Trophoblast cell (in vitro differentiated cells and primary cell): ENCODE results near the gene CX3CR1.

Experiments used
- DNase-seq, 2 donors: peaks; one replicate each; pipeline ENCODE4 v3.0.0-alpha.2; 2016
- H2AFZ ChIP-seq: 2 replicates; pipeline ENCODE4 v1.6.1; 2013; ENCODE audit warnings: low read length, moderate library complexity, mild to moderate bottlenecking; ENCODE audit not compliant: insufficient read depth, poor library complexity
- H2AK5ac ChIP-seq: 2 replicates; pipeline ENCODE4 v1.6.1; 2013; ENCODE audit warnings: mild to moderate bottlenecking, low read length
- H2BK120ac ChIP-seq: 2 replicates; pipeline ENCODE4 v1.6.1; 2013; ENCODE audit warnings: low read length, mild to moderate bottlenecking, moderate library complexity; ENCODE audit not compliant: insufficient read depth, poor library complexity
- H2BK12ac ChIP-seq: 2 replicates; pipeline ENCODE4 v1.6.1; 2013; ENCODE audit warnings: mild to moderate bottlenecking, low read length, moderate library complexity
- H2BK5ac ChIP-seq: 2 replicates; pipeline ENCODE4 v1.6.1; 2013; ENCODE audit warnings: low read length, low read depth, moderate library complexity, mild to moderate bottlenecking; ENCODE audit not compliant: poor library complexity
- H3K14ac ChIP-seq: 2 replicates; pipeline ENCODE4 v1.6.1; 2013; ENCODE audit warnings: mild to moderate bottlenecking, low read length
- H3K18ac ChIP-seq: 2 replicates; pipeline ENCODE4 v1.6.1; 2013; ENCODE audit warnings: mild to moderate bottlenecking, low read length
- H3K23ac ChIP-seq: 2 replicates; pipeline ENCODE4 v1.6.1; 2013; ENCODE audit warnings: low read length
- H3K27ac ChIP-seq: 2 replicates; pipeline ENCODE4 v1.5.1; 2013; ENCODE audit warnings: low read depth, mild to moderate bottlenecking, inconsistent platforms, low read length, moderate library complexity
- H3K27me3 ChIP-seq: 2 replicates; pipeline ENCODE4 v1.6.1; 2013; ENCODE audit warnings: inconsistent platforms, mild to moderate bottlenecking, low read length, moderate library complexity; ENCODE audit not compliant: insufficient read depth
- H3K36me3 ChIP-seq, 2 experiments: 1 replicate in 1 of 2; 2 replicates in 1 of 2; pipeline ENCODE4 v1.6.1; 2013; ENCODE audit warnings: low read length in 2 of 2, mild to moderate bottlenecking in 2 of 2, moderate library complexity in 1 of 2; ENCODE audit not compliant: insufficient read depth in 2 of 2, control insufficient read depth in 1 of 2
- H3K4ac ChIP-seq: 2 replicates; pipeline ENCODE4 v1.6.1; 2013; ENCODE audit warnings: low read depth, mild to moderate bottlenecking, low read length, moderate library complexity
- H3K4me1 ChIP-seq, 2 experiments: 1 replicate in 1 of 2; 2 replicates in 1 of 2; pipeline ENCODE4 v1.6.1; 2013; ENCODE audit warnings: low read length in 2 of 2, mild to moderate bottlenecking in 2 of 2, moderate library complexity in 1 of 2; ENCODE audit not compliant: insufficient read depth in 2 of 2, control insufficient read depth in 1 of 2
- H3K4me2 ChIP-seq: 2 replicates; pipeline ENCODE4 v1.6.1; 2013; ENCODE audit warnings: inconsistent platforms, mild to moderate bottlenecking, low read length, moderate library complexity
- H3K4me3 ChIP-seq: 2 replicates; pipeline ENCODE4 v1.5.1; 2013; ENCODE audit warnings: mild to moderate bottlenecking, low read depth, low read length, inconsistent platforms
- H3K79me1 ChIP-seq: one replicate; pipeline ENCODE4 v1.6.1; 2013; ENCODE audit warnings: low read length
- H3K79me2 ChIP-seq: 2 replicates; pipeline ENCODE4 v1.6.1; 2013; ENCODE audit warnings: low read length, mild to moderate bottlenecking; ENCODE audit not compliant: control insufficient read depth, insufficient read depth, poor library complexity
- H3K9ac ChIP-seq: 2 replicates; pipeline ENCODE4 v1.6.1; 2013; ENCODE audit warnings: mild to moderate bottlenecking, low read length
- H3K9me3 ChIP-seq: 2 replicates; pipeline ENCODE4 v1.6.1; 2013; ENCODE audit warnings: low read depth, mild to moderate bottlenecking, control low read depth, inconsistent platforms, low read length; ENCODE audit not compliant: insufficient read depth
- H4K12ac ChIP-seq: 2 replicates; pipeline ENCODE4 v1.6.1; 2013; ENCODE audit warnings: low read depth, mild to moderate bottlenecking, low read length, moderate library complexity
- H4K8ac ChIP-seq: 2 replicates; pipeline ENCODE4 v1.6.1; 2013; ENCODE audit warnings: low read depth, mild to moderate bottlenecking, low read length, moderate library complexity
- H4K91ac ChIP-seq: one replicate; pipeline ENCODE4 v1.6.1; 2013; ENCODE audit warnings: low read depth, mild to moderate bottlenecking, low read length, moderate library complexity
- whole genome bisulfite sequencing: extraction: QIAGEN DNeasy Blood & Tissue Kit; methylation state at CpG from one replicate; pipeline ENCODE4 v1.1.7; 2013; ENCODE audit warnings: missing lambda C conversion rate; ENCODE audit not compliant: insufficient read length, insufficient coverage; ENCODE audit errors: extremely low coverage; 5-methylcytosine and 5-hydroxymethylcytosine counted together

The CX3CR1 gene

DNA sequence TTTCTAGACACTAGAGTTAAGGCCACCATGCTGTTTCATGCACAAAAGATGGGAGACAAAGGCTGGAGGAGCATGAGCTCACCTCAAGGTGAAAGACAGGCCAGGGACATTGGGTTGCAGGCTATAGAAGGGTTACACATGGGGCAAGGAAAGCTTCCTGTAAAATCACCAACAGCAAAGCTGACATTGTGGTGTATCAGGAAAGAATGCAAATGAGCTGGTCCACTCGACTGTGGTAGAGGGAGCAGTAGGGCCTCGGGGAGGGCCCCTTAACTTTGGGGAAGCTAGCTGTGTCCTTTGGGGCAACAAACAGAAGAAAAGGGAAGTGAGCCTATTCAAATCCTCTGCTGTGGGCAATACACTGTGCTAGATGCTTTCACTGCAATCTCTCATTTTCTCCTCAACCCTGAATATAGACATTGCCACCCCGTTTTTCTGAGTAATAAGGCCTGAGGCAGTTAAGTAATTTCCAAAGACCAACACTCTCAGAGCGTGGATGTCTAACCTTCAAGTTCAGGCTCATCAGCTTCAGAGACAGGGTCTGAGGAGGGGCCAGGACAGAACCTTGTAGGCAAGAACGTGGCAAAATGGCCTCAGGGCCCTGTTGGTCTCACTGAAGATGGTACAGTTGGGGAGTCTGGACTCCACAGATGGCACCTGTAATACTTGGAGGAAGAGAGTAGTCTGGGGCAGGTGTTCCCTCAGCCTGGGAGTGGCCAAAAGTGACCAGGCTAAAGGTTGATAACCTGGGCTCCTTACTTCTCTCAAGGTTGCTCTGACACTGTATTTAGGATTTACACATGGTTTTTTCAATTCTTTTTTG, 24.1 kb downstream of the CX3CR1 start:
- H3K4ac ChIP-seq, result no peak overlapping the region
- H3K27me3 ChIP-seq, result no peaks in the 10 kb centered on the region
- no peak overlapping the region for H2BK120ac ChIP-seq
- peak in 1 of 2 donors; percentile 4 for DNase-seq
- WGBS, result no CpG with 5 or more reads among the region's 5 CpGs
- no peak overlapping the region for H3K27ac ChIP-seq
- H3K79me2 ChIP-seq, result no peaks in the 10 kb centered on the region
- H3K18ac ChIP-seq, result no peak overlapping the region
- H2AK5ac ChIP-seq, result no peak overlapping the region
- H3K9me3 ChIP-seq, result peaks cover 3% of the 10 kb centered on the region
- H2AFZ ChIP-seq, result no peak overlapping the region
- H3K23ac ChIP-seq, result peak overlapping the region; percentile 66
- no peak overlapping the region for H3K4me3 ChIP-seq
- H3K4me1 ChIP-seq, result peaks cover 0 to 3% of the 10 kb centered on the region in 2 experiments
- H3K36me3 ChIP-seq, result no peaks in the 10 kb centered on the region
- no peak overlapping the region for H2BK12ac ChIP-seq
- no peak overlapping the region for H2BK5ac ChIP-seq
- no peak overlapping the region for H4K12ac ChIP-seq
- no peak overlapping the region for H3K4me2 ChIP-seq
- no peak overlapping the region for H3K14ac ChIP-seq
- H3K79me1 ChIP-seq, result no peaks in the 10 kb centered on the region
- H4K91ac ChIP-seq, result no peak overlapping the region
- H4K8ac ChIP-seq, result no peak overlapping the region
- no peak overlapping the region for H3K9ac ChIP-seq

DNA sequence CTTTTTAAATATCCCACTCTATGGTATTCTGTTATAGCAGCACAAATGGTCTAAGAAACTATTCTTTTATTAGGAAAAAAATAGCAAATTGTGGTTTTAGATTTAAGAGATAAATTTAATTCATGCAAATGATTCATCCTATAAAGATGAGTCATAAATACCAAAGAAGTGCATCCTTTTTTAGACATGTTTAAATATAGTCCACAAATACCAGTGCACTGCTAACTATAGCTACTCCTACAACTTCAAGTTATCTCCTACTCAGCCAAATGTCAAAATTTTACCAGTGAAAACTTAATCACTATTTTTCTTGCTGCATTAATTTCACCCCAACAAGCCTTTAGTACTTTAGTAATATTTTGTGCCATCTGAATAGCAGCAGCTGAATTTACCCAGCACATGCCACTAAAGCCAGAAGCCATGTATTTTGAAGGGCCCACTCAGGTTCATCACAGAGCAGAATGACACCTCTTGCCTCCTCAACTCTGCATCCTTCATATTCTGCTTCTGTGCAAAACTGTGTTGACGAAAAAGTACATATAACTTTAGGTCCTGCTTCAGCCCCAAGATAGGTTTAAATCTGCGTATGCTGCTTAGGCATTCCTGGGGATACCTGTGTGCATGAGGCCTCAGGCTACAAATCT, 24.9 kb downstream of the CX3CR1 start:
- H4K91ac ChIP-seq, result no peak overlapping the region
- H2BK120ac ChIP-seq, result no peak overlapping the region
- no peak overlapping the region for H3K23ac ChIP-seq
- no peak overlapping the region for H2BK12ac ChIP-seq
- no peak overlapping the region for H3K27ac ChIP-seq
- H3K36me3 ChIP-seq, result no peaks in the 10 kb centered on the region
- no peak overlapping the region for H2AK5ac ChIP-seq
- H3K79me2 ChIP-seq, result no peaks in the 10 kb centered on the region
- H2BK5ac ChIP-seq, result no peak overlapping the region
- no peak overlapping the region for H2AFZ ChIP-seq
- no peak overlapping the region for H4K12ac ChIP-seq
- no peak overlapping the region for H3K14ac ChIP-seq
- no peak overlapping the region for H3K4me2 ChIP-seq
- no CpG with 5 or more reads among the region's 2 CpGs for WGBS
- no peaks in the 10 kb centered on the region for H3K27me3 ChIP-seq
- no peak overlapping the region for H3K4ac ChIP-seq
- no peak for DNase-seq
- no peak overlapping the region for H4K8ac ChIP-seq
- peaks cover 0 to 3% of the 10 kb centered on the region in 2 experiments for H3K4me1 ChIP-seq
- H3K18ac ChIP-seq, result no peak overlapping the region
- peaks cover 3% of the 10 kb centered on the region for H3K9me3 ChIP-seq
- H3K9ac ChIP-seq, result no peak overlapping the region
- H3K4me3 ChIP-seq, result no peak overlapping the region
- H3K79me1 ChIP-seq, result no peaks in the 10 kb centered on the region

DNA sequence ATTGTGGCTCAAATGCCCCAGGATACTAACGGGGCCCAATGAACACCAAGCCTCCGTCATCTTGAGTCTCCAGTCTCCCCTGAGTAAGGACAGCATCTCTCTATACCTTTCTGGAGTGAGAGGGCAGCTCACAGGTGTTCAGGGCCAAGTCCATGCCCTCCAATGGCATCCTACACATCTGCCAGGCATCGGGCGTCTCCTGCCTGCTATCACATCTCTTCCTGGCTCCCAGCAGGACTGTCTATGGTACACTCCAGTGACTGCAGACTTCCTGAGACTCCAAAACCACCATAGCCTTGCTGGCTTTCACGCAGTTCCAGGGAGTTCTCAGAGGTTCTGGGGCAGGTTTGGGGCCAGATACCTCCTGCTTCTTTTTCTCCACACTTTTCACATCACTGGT, 28.3 kb downstream of the CX3CR1 start:
- Histone ChIP-seq H2BK5ac (no peak overlapping the region), H2AK5ac (no peak overlapping the region), H4K91ac (no peak overlapping the region), H3K4me2 (no peak overlapping the region), H3K4ac (no peak overlapping the region), H3K79me1 (no peaks in the 10 kb centered on the region), H3K18ac (no peak overlapping the region), H2BK12ac (no peak overlapping the region), H3K23ac (no peak overlapping the region), H3K9ac (no peak overlapping the region), H3K14ac (no peak overlapping the region), H3K27ac (no peak overlapping the region), H4K8ac (no peak overlapping the region), H3K36me3 (no peaks in the 10 kb centered on the region), H3K79me2 (no peaks in the 10 kb centered on the region), H2AFZ (no peak overlapping the region), H4K12ac (no peak overlapping the region), H3K4me1 (peaks cover 0 to 3% of the 10 kb centered on the region in 2 experiments), H2BK120ac (no peak overlapping the region), H3K27me3 (no peaks in the 10 kb centered on the region), H3K9me3 (peaks cover 3% of the 10 kb centered on the region), H3K4me3 (no peak overlapping the region)
- WGBS, result no CpG with 5 or more reads among the region's 5 CpGs
- no peak for DNase-seq

- Histone ChIP-seq H3K23ac (no peak overlapping the region), H3K4ac (no peak overlapping the region), H3K14ac (no peak overlapping the region), H4K12ac (no peak overlapping the region), H3K9me3 (peaks cover 3% of the 10 kb centered on the region), H3K4me1 (peaks cover 0 to 3% of the 10 kb centered on the region in 2 experiments), H3K79me1 (no peaks in the 10 kb centered on the region), H4K8ac (no peak overlapping the region), H4K91ac (no peak overlapping the region), H3K27me3 (no peaks in the 10 kb centered on the region), H2AK5ac (no peak overlapping the region), H2BK120ac (no peak overlapping the region), H3K36me3 (no peaks in the 10 kb centered on the region), H2BK5ac (no peak overlapping the region), H2AFZ (no peak overlapping the region), H3K27ac (no peak overlapping the region), H2BK12ac (no peak overlapping the region), H3K4me3 (no peak overlapping the region), H3K9ac (no peak overlapping the region), H3K79me2 (no peaks in the 10 kb centered on the region), H3K18ac (no peak overlapping the region), H3K4me2 (no peak overlapping the region)
- WGBS, result no CpG with 5 or more reads among the region's 4 CpGs
- no peak for DNase-seq
Measured at GRCh38 chr3:39250116-39250747, 29.6 kb downstream of the CX3CR1 start.
